GM23338 (cell line): ENCODE results near the gene ITGAV. TPM values are rescaled to one million over a fixed set of nuclear protein-coding genes. Genes with fewer than 3 reads are reported as not detected.

Experiments
- ATAC-seq: fragments of 200-7000 bp; cut with Tn5 transposase; 3 replicates; pipeline ENCODE4 v1.9.1; 2020
- DNase-seq: peaks from one replicate; pipeline ENCODE4 v3.0.0-alpha.2; 2015; ENCODE audit warnings: low spot score
- H2AFZ ChIP-seq: fragments of 200-600 bp; sonication (generic); 2 replicates; pipeline ENCODE4 v1.8.0; 2016; ENCODE audit warnings: antibody characterized with exemption, mild to moderate bottlenecking, moderate library complexity
- H3F3A ChIP-seq: fragments of 200-600 bp; sonication (generic); replicated peaks from 2 replicates; pipeline ENCODE4 v1.8.0; 2017; ENCODE audit warnings: antibody characterized with exemption, mixed run types, low read depth
- H3K27ac ChIP-seq: fragments of 200-600 bp; sonication (generic); 2 replicates; pipeline ENCODE4 v1.6.1; 2016; ENCODE audit warnings: low read depth
- H3K27me3 ChIP-seq: fragments of 200-600 bp; sonication (generic); 2 replicates; pipeline ENCODE4 v1.8.0; 2016; ENCODE audit warnings: mild to moderate bottlenecking, mixed run types, moderate library complexity; ENCODE audit not compliant: insufficient read depth
- H3K36me3 ChIP-seq: fragments of 200-600 bp; sonication (generic); 2 replicates; pipeline ENCODE4 v1.8.0; 2016; ENCODE audit warnings: mild to moderate bottlenecking; ENCODE audit not compliant: insufficient read depth
- H3K4me1 ChIP-seq: fragments of 200-600 bp; sonication (generic); 2 replicates; pipeline ENCODE4 v1.8.0; 2016; ENCODE audit warnings: mild to moderate bottlenecking, moderate library complexity; ENCODE audit not compliant: insufficient read depth
- H3K4me2 ChIP-seq: fragments of 200-600 bp; sonication (generic); 2 replicates; pipeline ENCODE4 v1.7.1; 2017; ENCODE audit warnings: mixed run types
- H3K4me3 ChIP-seq: fragments of 200-600 bp; sonication (generic); 2 replicates; pipeline ENCODE4 v1.6.1; 2016; ENCODE audit warnings: mixed run types
- H3K79me2 ChIP-seq: fragments of 200-600 bp; sonication (generic); replicated peaks from 2 replicates; pipeline ENCODE4 v1.8.0; 2017; ENCODE audit warnings: mild to moderate bottlenecking; ENCODE audit not compliant: insufficient read depth
- H3K9me2 ChIP-seq: fragments of 200-600 bp; sonication (generic); 2 replicates; pipeline ENCODE4 v1.8.0; 2017; ENCODE audit not compliant: insufficient read depth
- H4K20me1 ChIP-seq: fragments of 200-600 bp; sonication (generic); replicated peaks from 2 replicates; pipeline ENCODE4 v1.8.0; 2017; ENCODE audit warnings: mild to moderate bottlenecking; ENCODE audit not compliant: insufficient read depth
- H3K27ac Mint-ChIP-seq: 2 replicates; pipeline ENCODE4 v1.8.0; 2020; ENCODE audit warnings: inconsistent platforms, mild to moderate bottlenecking, moderate library complexity, mixed read lengths
- H3K27me3 Mint-ChIP-seq: 3 replicates; pipeline ENCODE4 v1.8.0; 2022; ENCODE audit warnings: low read depth, mild to moderate bottlenecking, moderate library complexity, mixed read lengths, inconsistent platforms; ENCODE audit not compliant: insufficient read depth, poor library complexity
- H3K36me3 Mint-ChIP-seq: 3 replicates; pipeline ENCODE4 v1.8.0; 2021; ENCODE audit warnings: low read depth, mild to moderate bottlenecking, inconsistent platforms, moderate library complexity, mixed read lengths
- H3K4me1 Mint-ChIP-seq: 3 replicates; pipeline ENCODE4 v1.8.0; 2020; ENCODE audit warnings: mild to moderate bottlenecking, inconsistent platforms, mixed read lengths
- H3K4me3 Mint-ChIP-seq: 3 replicates; pipeline ENCODE4 v1.8.0; 2021; ENCODE audit warnings: moderate library complexity, mild to moderate bottlenecking, inconsistent platforms, mixed read lengths
- H3K9me3 Mint-ChIP-seq: 3 replicates; pipeline ENCODE4 v1.8.0; 2020; ENCODE audit warnings: moderate library complexity, mild to moderate bottlenecking, inconsistent platforms, mixed read lengths
- CREB1 ChIP-seq: fragments of 250-450 bp; sonication (Bioruptor Pico); IDR thresholded peaks from 2 replicates; pipeline ENCODE4 v1.5.0; 2020; ENCODE audit warnings: low read depth, mild to moderate bottlenecking, moderate library complexity
- ETS1 ChIP-seq: IDR thresholded peaks from 2 replicates; pipeline ENCODE4 v1.6.1; 2016; ENCODE audit warnings: antibody characterized with exemption
- EZH2 ChIP-seq: fragments of 200-600 bp; sonication (generic); IDR thresholded peaks from one replicate; pipeline ENCODE4 v1.8.0; 2017; ENCODE audit warnings: antibody characterized with exemption, mild to moderate bottlenecking, low read depth; ENCODE audit not compliant: unreplicated experiment
- EZH2phosphoT487 ChIP-seq: fragments of 200-600 bp; sonication (generic); IDR thresholded peaks from one replicate; pipeline ENCODE4 v1.8.1; 2018; ENCODE audit warnings: antibody characterized with exemption; ENCODE audit not compliant: unreplicated experiment
- JUNB ChIP-seq: IDR thresholded peaks from one replicate; pipeline ENCODE4 v1.6.1; 2016; ENCODE audit warnings: antibody characterized with exemption; ENCODE audit not compliant: unreplicated experiment
- NANOG ChIP-seq: IDR thresholded peaks from 2 replicates; pipeline ENCODE4 v1.6.1; 2016; ENCODE audit warnings: antibody characterized with exemption, borderline replicate concordance
- POLR2AphosphoS5 ChIP-seq: IDR thresholded peaks from 2 replicates; pipeline ENCODE4 v1.6.1; 2016; ENCODE audit warnings: antibody characterized with exemption, low read depth
- ZNF114 ChIP-seq: fragments of 250-450 bp; sonication (Bioruptor Pico); IDR thresholded peaks from 2 replicates; pipeline ENCODE4 v1.5.0; 2020; ENCODE audit warnings: mild to moderate bottlenecking, moderate library complexity
- polyA plus RNA-seq: library from polyadenylated mRNA; unstranded; fragments of >200 nt; fragmentation: Nextera tagmentation; extraction: Ambion mirVana; gene quantifications from 2 replicates; pipeline ENCODE4 v1.2.1, GENCODE V29; 2016
- total RNA-seq: library from RNA; depleted of rRNA; stranded (reverse); fragments of >200 nt; shearing (Covaris generic); gene quantifications from 2 replicates; pipeline ENCODE4 v1.2.3, GENCODE V29; 2014
- TF ChIP-seq, protein P1 (sequence below): IDR thresholded peaks from one replicate; pipeline ENCODE4 v1.6.1; 2018; ENCODE audit warnings: antibody characterized with exemption; ENCODE audit not compliant: unreplicated experiment
- TF ChIP-seq, protein P2 (sequence below), 2 experiments: fragments of 200-600 bp in 1 of 2; sonication (generic) in 1 of 2; conservative IDR thresholded peaks; 2 replicates each; pipeline versions ENCODE4 v1.5.1 to v1.6.1; 2016 to 2017; ENCODE audit warnings: antibody characterized with exemption in 2 of 2, low read depth in 2 of 2, mild to moderate bottlenecking in 2 of 2, moderate library complexity in 1 of 2

The ITGAV gene
- total and polyA plus RNA-seq, 2 experiments from 2014 or later = 9.1 to 56.5 TPM

GRCh38 chr2:186714611-186715010 lies 124.8 kb downstream of the ITGAV start (continued):
- TF ChIP-seq, protein P1, sequence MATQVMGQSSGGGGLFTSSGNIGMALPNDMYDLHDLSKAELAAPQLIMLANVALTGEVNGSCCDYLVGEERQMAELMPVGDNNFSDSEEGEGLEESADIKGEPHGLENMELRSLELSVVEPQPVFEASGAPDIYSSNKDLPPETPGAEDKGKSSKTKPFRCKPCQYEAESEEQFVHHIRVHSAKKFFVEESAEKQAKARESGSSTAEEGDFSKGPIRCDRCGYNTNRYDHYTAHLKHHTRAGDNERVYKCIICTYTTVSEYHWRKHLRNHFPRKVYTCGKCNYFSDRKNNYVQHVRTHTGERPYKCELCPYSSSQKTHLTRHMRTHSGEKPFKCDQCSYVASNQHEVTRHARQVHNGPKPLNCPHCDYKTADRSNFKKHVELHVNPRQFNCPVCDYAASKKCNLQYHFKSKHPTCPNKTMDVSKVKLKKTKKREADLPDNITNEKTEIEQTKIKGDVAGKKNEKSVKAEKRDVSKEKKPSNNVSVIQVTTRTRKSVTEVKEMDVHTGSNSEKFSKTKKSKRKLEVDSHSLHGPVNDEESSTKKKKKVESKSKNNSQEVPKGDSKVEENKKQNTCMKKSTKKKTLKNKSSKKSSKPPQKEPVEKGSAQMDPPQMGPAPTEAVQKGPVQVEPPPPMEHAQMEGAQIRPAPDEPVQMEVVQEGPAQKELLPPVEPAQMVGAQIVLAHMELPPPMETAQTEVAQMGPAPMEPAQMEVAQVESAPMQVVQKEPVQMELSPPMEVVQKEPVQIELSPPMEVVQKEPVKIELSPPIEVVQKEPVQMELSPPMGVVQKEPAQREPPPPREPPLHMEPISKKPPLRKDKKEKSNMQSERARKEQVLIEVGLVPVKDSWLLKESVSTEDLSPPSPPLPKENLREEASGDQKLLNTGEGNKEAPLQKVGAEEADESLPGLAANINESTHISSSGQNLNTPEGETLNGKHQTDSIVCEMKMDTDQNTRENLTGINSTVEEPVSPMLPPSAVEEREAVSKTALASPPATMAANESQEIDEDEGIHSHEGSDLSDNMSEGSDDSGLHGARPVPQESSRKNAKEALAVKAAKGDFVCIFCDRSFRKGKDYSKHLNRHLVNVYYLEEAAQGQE = no peak
- TF ChIP-seq NANOG = no peak
- no peak for TF ChIP-seq ETS1
- no peak for TF ChIP-seq JUNB
- no peak for TF ChIP-seq ZNF114

DNA sequence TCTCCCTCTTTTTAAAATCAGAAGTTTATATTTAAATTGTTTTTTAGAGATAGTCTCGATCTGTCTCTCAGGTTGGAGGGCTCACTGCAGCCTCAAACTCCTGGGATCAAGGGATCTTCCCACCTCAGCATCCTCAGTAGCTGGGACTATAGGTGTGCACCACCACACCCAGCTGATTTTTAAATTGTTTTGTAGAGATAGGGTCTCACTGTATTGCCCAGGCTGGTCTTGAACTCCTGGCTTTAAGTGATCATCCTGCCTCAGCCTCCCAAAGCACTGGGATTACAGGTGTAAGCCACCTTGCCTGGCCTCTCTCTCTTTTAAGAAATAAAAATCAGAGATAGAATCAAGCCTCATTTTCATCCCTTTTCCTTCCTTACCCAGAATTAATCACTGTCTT lies 126.1 kb downstream of the ITGAV start:
- no peak overlapping the region for H3K27ac ChIP-seq
- H3K36me3 Mint-ChIP-seq = no peaks in the 10 kb centered on the region
- H3K4me3 Mint-ChIP-seq = no peak overlapping the region
- H3F3A ChIP-seq = no peaks in the 10 kb centered on the region
- H3K27me3 ChIP-seq = no peaks in the 10 kb centered on the region
- no peak overlapping the region for H2AFZ ChIP-seq
- no peaks in the 10 kb centered on the region for H4K20me1 ChIP-seq
- H3K4me1 ChIP-seq = peaks cover 61% of the 10 kb centered on the region
- no peak for ATAC-seq
- H3K4me1 Mint-ChIP-seq = peaks cover 50% of the 10 kb centered on the region
- H3K27ac Mint-ChIP-seq = no peak overlapping the region
- no peak for DNase-seq
- H3K79me2 ChIP-seq = peaks cover 14% of the 10 kb centered on the region
- no peaks in the 10 kb centered on the region for H3K9me2 ChIP-seq
- H3K4me3 ChIP-seq = no peak overlapping the region
- peaks cover 4% of the 10 kb centered on the region for H3K27me3 Mint-ChIP-seq
- no peaks in the 10 kb centered on the region for H3K36me3 ChIP-seq
- H3K9me3 Mint-ChIP-seq = no peaks in the 10 kb centered on the region
- TF ChIP-seq, protein P2, sequence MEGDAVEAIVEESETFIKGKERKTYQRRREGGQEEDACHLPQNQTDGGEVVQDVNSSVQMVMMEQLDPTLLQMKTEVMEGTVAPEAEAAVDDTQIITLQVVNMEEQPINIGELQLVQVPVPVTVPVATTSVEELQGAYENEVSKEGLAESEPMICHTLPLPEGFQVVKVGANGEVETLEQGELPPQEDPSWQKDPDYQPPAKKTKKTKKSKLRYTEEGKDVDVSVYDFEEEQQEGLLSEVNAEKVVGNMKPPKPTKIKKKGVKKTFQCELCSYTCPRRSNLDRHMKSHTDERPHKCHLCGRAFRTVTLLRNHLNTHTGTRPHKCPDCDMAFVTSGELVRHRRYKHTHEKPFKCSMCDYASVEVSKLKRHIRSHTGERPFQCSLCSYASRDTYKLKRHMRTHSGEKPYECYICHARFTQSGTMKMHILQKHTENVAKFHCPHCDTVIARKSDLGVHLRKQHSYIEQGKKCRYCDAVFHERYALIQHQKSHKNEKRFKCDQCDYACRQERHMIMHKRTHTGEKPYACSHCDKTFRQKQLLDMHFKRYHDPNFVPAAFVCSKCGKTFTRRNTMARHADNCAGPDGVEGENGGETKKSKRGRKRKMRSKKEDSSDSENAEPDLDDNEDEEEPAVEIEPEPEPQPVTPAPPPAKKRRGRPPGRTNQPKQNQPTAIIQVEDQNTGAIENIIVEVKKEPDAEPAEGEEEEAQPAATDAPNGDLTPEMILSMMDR (conservative IDR thresholded peaks at IDR 0.05; ENCODE audit: low read depth in 2 of 2) = no peak
- no peak for TF ChIP-seq JUNB
- no peak for TF ChIP-seq CREB1
- 0 out of 2 replicates have a peak overlapping the region, but pooled peaks have one; percentile 1 for H3K4me2 ChIP-seq

- H3K4me1 Mint-ChIP-seq = peaks cover 50% of the 10 kb centered on the region
- H2AFZ ChIP-seq = no peak overlapping the region
- H3K4me3 Mint-ChIP-seq = no peak overlapping the region
- no peaks in the 10 kb centered on the region for H3F3A ChIP-seq
- peaks cover 14% of the 10 kb centered on the region for H3K79me2 ChIP-seq
- no peak overlapping the region for H3K27ac ChIP-seq
- no peaks in the 10 kb centered on the region for H3K36me3 Mint-ChIP-seq
- DNase-seq (no peak), ATAC-seq (no peak)
- no peaks in the 10 kb centered on the region for H3K9me3 Mint-ChIP-seq
- H3K4me2 ChIP-seq = no peak overlapping the region
- H3K4me1 ChIP-seq = peaks cover 61% of the 10 kb centered on the region
- H3K27ac Mint-ChIP-seq = no peak overlapping the region
- H3K27me3 ChIP-seq = no peaks in the 10 kb centered on the region
- no peaks in the 10 kb centered on the region for H4K20me1 ChIP-seq
- H3K9me2 ChIP-seq = no peaks in the 10 kb centered on the region
- no peaks in the 10 kb centered on the region for H3K36me3 ChIP-seq
- no peak overlapping the region for H3K4me3 ChIP-seq
- H3K27me3 Mint-ChIP-seq = peaks cover 4% of the 10 kb centered on the region
- no peak for TF ChIP-seq EZH2phosphoT487
- no peak for TF ChIP-seq POLR2AphosphoS5
- no peak for TF ChIP-seq CREB1
- no peak for TF ChIP-seq NANOG
- TF ChIP-seq EZH2 = no peak
- no peak for TF ChIP-seq JUNB
- no peak for TF ChIP-seq ETS1
- no peak for TF ChIP-seq ZNF114
Measured at GRCh38 chr2:186716899-186717298, 127.0 kb downstream of the ITGAV start.
